ENCODE measurements around the gene AUTS2.

The AUTS2 gene

DNA sequence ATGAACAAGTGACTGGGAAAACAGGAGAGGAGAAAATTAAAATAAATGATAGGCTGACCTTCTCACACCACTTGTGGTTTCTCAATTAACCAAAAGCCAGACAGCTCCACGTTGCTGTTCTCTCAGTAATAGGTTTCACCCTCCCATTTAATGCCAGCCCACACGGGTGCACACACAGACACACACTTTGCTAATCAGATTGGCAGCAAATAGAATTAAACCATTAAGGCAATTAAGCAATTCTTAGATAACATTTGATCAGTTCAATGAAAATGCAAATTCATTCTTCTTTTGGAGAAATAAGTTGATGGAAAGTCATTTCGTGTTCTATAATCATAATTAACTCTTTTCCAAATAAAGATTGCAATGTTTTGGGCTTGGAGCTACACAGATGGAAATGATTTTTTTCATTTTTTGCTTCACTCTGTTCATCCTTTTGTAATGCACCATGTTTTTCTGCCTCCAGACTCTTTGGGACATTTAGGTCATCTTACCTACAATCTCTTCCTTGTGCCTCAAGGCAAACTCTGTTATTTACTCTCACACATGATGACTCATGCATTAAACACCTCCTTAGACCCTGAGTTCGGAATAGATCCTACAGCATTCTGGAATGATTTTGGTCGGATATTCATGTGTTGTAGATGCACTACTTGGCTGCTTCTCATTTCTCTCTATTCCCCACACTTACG is 700.7 kb downstream of the AUTS2 start:
- DNase-seq (ENCODE audit: low read depth, low spot score): no peak

GRCh38 chr7:70299472-70299807 is 701.2 kb downstream of the AUTS2 start:
- DNase-seq (ENCODE audit: low read depth, low spot score): no peak

- no peak for DNase-seq (ENCODE audit: low read depth, low spot score)
These were observed 703.5 kb downstream of the AUTS2 start for GRCh38 chr7:70301673-70302185.

- no peak for DNase-seq (ENCODE audit: low read depth, low spot score)
These were observed 705.0 kb downstream of the AUTS2 start for GRCh38 chr7:70303309-70303708.

GRCh38 chr7:70303780-70304179 is 705.5 kb downstream of the AUTS2 start:
- no peak for DNase-seq (ENCODE audit: low read depth, low spot score)

GRCh38 chr7:70306173-70306572 is 707.9 kb downstream of the AUTS2 start:
- no peak for DNase-seq (ENCODE audit: low read depth, low spot score)

DNA sequence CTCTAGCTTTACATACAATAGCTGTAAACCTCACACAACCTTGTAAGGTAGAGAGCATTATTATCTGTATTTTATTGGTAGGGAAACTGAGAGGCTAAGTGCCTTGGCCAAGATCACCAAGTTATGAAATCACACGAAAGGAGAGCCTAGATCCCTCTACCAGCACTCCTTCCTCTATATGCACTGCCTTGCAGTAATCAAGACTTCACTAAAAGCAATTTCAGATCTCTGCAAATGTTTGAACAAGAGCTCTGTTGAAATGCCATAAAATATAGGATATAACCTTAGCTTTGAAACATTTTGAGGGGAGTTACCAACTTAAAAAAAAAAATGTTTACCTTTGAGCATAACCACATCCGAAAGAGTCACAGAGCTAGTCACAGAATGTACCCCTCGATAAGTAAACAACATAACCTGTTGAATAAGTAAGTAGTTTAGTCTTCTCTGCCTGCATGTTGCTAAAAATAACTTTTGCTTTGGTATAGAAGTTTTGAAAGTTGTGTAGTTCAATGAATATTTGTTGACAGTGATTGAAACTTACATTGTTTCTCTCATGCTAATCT is 709.4 kb downstream of the AUTS2 start:
- no peak for DNase-seq (ENCODE audit: low read depth, low spot score)

DNA sequence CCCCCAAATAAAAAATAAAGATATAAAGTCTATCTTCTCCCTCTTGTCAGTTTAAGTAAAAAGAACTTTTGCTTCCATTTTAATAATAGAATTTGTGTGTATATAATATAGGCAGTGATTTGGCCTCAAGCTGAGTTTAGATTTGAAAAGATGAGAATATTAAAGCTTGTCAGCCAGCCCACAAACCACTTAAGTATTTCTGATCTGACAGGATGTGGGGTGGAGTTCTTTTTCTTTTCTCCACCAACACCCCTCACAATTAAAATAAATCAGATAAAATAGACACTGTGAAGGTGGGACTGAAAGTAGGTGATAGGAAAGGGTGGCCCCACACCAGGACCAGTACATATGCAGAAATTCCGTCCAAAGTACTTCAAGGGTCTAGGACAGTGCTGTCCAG is 714.1 kb downstream of the AUTS2 start:
- no peak for DNase-seq (ENCODE audit: low read depth, low spot score)

DNA sequence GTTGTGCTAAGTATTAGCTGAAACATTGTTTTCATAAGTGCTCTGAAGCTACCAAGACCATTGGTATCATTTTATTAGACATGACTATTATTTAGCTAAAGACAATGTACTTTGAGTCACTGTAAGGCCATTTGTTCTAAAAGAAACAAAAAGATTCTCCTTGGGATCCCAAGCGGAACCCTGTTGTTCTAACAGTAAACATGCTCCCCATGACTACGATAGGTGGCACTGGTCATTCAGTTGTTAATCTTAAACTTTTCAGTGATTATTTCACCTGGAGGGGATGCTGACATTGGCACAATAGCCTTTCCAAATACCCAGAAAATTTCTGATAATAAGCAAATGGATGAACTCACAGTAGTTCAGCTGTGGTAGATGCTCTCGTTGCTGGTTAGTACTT is 715.0 kb downstream of the AUTS2 start:
- DNase-seq (ENCODE audit: low read depth, low spot score): no peak

DNA sequence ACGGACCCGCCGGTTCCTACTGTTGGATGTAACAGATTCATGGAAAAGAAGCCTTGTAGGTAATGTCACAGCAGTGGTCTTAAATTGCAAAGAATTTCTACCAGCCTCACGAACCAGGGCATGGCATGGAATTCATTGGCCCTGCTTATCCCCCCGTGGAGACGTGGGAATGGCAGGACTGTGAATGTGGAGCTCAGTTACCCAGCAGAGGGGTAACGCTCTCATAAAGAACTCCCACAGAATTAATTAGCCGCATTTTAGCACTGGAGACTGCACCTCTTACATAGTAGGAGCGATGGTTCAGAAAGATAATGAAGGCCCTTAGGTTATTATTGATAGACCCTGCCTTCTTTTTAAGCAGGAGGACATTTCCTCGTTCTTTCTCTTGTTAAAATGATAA is 715.4 kb downstream of the AUTS2 start:
- DNase-seq (ENCODE audit: low read depth, low spot score): no peak

- no peak for DNase-seq (ENCODE audit: low read depth, low spot score)
These were observed 715.9 kb downstream of the AUTS2 start for GRCh38 chr7:70314221-70314620.

DNA sequence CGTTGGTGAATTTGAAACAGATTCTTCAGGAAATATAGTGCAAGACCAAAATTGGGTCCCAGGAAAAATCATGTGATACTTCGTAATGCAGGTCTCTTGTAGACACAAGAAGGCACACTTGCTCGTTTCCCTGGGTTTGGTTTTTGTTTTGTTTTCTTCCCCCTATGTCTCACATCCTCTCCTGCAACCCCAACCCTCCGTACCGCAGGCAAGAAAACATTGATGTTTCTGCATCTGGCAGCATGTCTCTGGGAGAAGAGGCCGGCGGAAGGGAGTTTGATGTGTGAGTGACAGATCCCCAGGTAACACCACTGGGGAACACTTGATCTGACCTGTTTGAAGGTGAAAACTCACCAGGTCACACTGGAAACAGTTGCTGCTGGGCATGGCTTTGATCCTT is 718.5 kb downstream of the AUTS2 start:
- DNase-seq (ENCODE audit: low read depth, low spot score): no peak

- no peak for DNase-seq (ENCODE audit: low read depth, low spot score)
These were observed 719.1 kb downstream of the AUTS2 start for GRCh38 chr7:70317356-70317755.

- DNase-seq (ENCODE audit: low read depth, low spot score): no peak
These were observed 720.2 kb downstream of the AUTS2 start for GRCh38 chr7:70318511-70318910.

DNA sequence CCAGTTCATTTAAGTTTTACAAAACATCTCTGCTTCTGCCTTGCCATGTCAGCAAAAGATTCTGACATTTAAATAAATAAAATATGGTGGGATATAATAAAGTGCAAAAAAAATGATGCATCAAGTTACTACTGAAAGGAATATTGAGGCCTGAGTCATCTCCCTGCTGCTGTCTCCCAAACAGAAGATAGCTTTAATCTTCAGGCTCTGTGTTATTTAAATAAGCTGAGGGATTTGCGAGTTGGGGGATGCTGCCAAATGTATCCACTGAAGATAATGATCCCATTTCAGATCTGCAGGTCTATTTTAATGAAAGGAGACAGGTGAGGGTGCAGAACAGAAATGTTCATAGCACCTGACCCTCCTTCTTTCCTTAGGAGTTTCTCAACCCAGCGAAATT is 720.8 kb downstream of the AUTS2 start:
- DNase-seq (ENCODE audit: low read depth, low spot score): no peak

DNA sequence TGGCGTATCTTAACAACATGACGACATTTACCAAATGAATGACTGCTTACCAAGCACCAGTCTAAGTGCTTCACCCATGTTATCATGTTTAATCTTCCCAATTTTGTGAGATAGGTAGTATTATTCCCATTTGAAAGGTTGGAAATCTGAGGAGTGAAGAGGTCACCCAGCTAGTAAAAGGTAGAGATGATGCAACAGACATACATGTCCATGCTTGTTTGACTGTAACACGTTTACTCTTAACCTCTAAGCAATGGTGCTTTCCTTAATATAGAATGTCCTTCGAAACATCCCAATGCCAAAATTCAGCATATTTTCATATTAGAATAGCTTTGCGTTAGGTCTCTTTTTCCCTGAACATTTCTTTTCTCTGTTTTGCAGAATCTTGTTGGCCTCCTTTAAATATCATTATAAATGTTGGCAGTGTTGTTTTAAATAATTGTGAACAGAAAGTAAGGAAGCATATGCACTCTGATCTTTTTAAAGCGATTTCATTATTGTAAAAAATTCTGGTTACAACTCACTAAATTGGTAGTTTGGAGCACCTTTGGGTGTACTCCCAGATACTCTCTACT is 722.8 kb downstream of the AUTS2 start:
- no peak for DNase-seq (ENCODE audit: low read depth, low spot score)

DNA sequence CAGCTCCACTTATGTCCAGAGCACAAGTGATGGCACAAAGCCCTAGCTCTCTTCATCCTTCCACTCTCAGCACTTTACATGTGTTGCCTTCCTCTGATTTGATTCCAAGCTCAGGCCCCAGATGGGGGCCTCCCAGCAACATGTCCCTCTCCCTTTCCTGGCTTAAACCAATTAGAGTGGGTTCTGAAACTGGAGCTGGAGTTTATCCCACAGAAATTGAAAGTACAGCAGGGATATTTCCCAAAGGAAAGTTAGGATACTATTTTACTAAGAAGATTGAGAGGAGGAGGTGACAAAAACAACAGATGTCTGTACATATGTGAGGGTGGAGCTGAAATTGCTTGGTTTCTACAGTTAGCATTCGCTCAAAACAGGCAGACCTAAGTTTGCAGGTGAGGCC is 724.6 kb downstream of the AUTS2 start:
- DNase-seq (ENCODE audit: low read depth, low spot score): no peak

DNA sequence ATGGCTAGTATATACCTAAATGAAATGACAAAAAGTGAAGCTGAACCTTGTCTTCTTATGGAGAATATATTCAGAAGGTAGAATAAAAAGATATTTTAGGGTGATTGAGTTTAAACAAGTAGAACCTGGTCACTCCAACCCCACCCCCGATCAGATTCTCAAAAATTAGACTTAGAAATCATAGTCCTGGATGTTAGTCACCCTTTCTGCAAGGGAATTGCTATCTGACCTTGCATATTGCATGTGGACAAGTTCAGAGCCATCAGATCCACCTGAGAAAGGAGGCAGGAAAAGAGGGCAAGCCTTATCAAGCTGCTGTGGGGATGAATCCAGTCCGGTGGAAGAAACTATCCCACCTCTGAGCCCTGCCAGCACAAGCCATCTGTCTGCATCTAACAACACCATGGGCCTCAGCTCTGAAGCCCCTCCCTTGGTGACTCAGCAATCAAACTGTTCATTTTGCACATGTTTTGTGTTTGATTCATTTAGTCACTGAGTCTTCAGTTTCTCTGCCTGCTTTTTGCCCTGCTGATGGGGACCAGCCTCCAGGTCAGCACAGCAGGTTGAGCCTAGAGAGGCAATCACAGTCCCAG is 727.3 kb downstream of the AUTS2 start:
- no peak for DNase-seq (ENCODE audit: low read depth, low spot score)

- DNase-seq (ENCODE audit: low read depth, low spot score): no peak
These were observed 736.0 kb downstream of the AUTS2 start for GRCh38 chr7:70334295-70334694.

DNA sequence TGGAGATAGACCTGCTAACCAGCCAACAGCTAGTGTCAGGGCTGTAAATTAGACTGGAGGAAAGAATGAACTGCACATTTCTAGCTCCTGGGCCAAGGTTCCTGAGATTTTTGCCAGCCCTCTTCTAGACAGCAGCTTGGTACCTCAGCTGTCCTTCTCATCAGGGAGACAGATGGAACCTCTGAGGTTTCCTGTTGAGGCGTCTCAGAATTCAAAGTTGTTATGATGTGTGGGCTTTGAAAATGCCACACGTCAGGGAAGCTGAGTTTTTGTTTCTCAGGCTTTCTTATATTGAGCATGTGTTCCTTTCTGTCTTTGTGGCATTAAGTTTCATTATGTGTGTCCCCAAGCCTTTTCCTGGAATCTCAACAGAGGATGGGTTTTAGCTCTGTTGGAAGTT is 736.6 kb downstream of the AUTS2 start:
- DNase-seq (ENCODE audit: low read depth, low spot score): no peak

GRCh38 chr7:70336536-70336935 is 738.3 kb downstream of the AUTS2 start:
- DNase-seq (ENCODE audit: low read depth, low spot score): no peak

DNA sequence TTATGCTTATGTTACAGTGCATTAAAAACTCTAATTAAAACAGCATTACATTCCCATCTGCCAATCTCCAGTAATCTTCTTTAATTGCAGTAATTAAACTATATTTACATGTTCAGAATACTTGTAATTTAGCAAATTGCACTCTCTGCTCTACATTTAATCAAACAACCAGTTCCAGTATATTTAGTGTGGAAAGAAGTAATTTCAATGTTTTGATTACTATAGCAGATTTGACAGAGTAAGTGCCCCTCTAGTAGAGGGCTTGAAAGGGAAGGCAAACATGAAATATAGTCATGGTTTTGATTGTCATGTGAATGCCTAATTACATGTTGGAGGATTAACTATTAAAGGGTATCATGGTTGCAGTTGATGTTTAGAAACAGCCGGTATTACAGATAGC is 739.7 kb downstream of the AUTS2 start:
- no peak for DNase-seq (ENCODE audit: low read depth, low spot score)

DNA sequence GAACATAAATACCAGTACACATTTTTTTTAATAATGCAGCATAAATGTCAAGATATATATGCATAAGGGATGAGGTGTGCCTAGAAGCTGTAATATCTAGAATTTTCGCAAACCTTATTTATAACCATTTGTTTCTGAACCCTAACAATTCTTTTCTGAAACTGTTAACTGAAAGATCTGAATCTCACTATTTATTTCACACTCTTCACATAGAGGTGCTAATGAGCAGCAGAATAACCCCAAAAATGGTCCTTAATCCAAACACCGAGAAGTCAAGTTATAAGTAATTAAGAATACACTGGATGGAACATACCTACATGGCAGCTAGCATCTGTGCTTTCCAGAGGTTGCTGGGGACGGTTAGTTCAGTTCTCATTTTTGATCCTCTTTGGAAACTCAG is 742.0 kb downstream of the AUTS2 start:
- no peak for DNase-seq (ENCODE audit: low read depth, low spot score)
